Breast epithelium (tissue), 4 donors: ENCODE measurements around the gene FXYD2. TPM values are rescaled to one million over a fixed set of nuclear protein-coding genes. Genes with fewer than 3 reads are reported as not detected.
"Not testable (repeated sequence)": the region's sequence is repeated elsewhere in the genome, so short reads cannot be mapped to it uniquely, and the experiment has no call there.

Experiments used
- DNase-seq, 2 donors: peaks; one replicate each; pipeline ENCODE4 v3.0.0-alpha.2; 2019; ENCODE audit warnings: low spot score in 2 of 2
- H3K27ac ChIP-seq, 2 donors: fragments of 200-600 bp; sonication (generic) in 1 of 2; one replicate each; pipeline ENCODE4 v1.5.1; 2016 to 2019; ENCODE audit warnings: mild to moderate bottlenecking in 1 of 2
- H3K27me3 ChIP-seq, 2 donors: fragments of 200-600 bp; sonication (generic) in 1 of 2; one replicate each; pipeline versions ENCODE4 v1.5.1 to v1.6.0; 2017 to 2019; ENCODE audit warnings: control low read depth in 1 of 2, mild to moderate bottlenecking in 1 of 2
- H3K36me3 ChIP-seq: fragments of 200-600 bp; one replicate; pipeline ENCODE4 v1.5.1; 2019
- H3K4me1 ChIP-seq, 2 donors: fragments of 200-600 bp; sonication (generic); one replicate each; pipeline ENCODE4 v1.5.1; 2016 to 2019; ENCODE audit warnings: control low read depth in 1 of 2
- H3K4me3 ChIP-seq, 3 donors: fragments of 200-600 bp; sonication (generic); 1 replicate in 2 of 3; 2 replicates in 1 of 3; pipeline ENCODE4 v1.5.1; 2016 to 2019; ENCODE audit warnings: mild to moderate bottlenecking in 3 of 3, moderate library complexity in 2 of 3
- H3K9me3 ChIP-seq, 2 donors: fragments of 200-600 bp; sonication (generic) in 1 of 2; one replicate each; pipeline ENCODE4 v1.5.1; 2016 to 2019; ENCODE audit warnings: control low read depth in 1 of 2
- POLR2A ChIP-seq: fragments of 450-650 bp; IDR thresholded peaks from one replicate; pipeline ENCODE4 v1.6.1; 2016; ENCODE audit warnings: antibody characterized with exemption, mild to moderate bottlenecking, moderate library complexity
- POLR2AphosphoS5 ChIP-seq, 3 donors: sonication (generic); formaldehyde crosslinking; IDR thresholded peaks; one replicate each; pipeline ENCODE4 v1.6.1; 2017; ENCODE audit warnings: antibody characterized with exemption in 3 of 3
- intact Hi-C: fragments of 100-400 bp; cut with DNase I; formaldehyde crosslinking; loops from one replicate; pipeline ENCODE4 v1.15.1; 2023; ENCODE audit warnings: low total_unique reads
- total RNA-seq, 3 donors: library from RNA; depleted of rRNA; stranded (reverse); fragments of >200 nt; gene quantifications; one replicate each; pipeline ENCODE4 v1.1.0, GENCODE V29; 2016
- TF ChIP-seq, protein P1 (sequence below), 3 donors: fragments of 450-650 bp; IDR thresholded peaks; one replicate each; pipeline ENCODE4 v1.5.1; 2016 to 2017; ENCODE audit warnings: antibody characterized with exemption in 3 of 3, mild to moderate bottlenecking in 3 of 3, moderate library complexity in 3 of 3

FXYD2 gene
- total RNA-seq, 3 donors from 2014 or later = 0.66 to 2.0 (median 1.3) TPM

- Histone ChIP-seq H3K36me3 (no peaks in the 10 kb centered on the region), H3K27ac (peak overlapping the region; percentile 7 to 25), H3K4me1 (peaks cover 0 to 4% of the 10 kb centered on the region in 2 donors), H3K9me3 (no peaks in the 10 kb centered on the region), H3K4me3 (no peak overlapping the region), H3K27me3 (no peaks in the 10 kb centered on the region)
- DNase-seq = no peak
- intact Hi-C loops = no loop called here
- TF ChIP-seq, protein P1, sequence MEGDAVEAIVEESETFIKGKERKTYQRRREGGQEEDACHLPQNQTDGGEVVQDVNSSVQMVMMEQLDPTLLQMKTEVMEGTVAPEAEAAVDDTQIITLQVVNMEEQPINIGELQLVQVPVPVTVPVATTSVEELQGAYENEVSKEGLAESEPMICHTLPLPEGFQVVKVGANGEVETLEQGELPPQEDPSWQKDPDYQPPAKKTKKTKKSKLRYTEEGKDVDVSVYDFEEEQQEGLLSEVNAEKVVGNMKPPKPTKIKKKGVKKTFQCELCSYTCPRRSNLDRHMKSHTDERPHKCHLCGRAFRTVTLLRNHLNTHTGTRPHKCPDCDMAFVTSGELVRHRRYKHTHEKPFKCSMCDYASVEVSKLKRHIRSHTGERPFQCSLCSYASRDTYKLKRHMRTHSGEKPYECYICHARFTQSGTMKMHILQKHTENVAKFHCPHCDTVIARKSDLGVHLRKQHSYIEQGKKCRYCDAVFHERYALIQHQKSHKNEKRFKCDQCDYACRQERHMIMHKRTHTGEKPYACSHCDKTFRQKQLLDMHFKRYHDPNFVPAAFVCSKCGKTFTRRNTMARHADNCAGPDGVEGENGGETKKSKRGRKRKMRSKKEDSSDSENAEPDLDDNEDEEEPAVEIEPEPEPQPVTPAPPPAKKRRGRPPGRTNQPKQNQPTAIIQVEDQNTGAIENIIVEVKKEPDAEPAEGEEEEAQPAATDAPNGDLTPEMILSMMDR (IDR thresholded peaks at IDR 0.05) = no peak
- TF ChIP-seq POLR2AphosphoS5 (IDR thresholded peaks at IDR 0.05) = no peak
- TF ChIP-seq POLR2A = no peak
These were observed 43.5 kb upstream of the FXYD2 start for GRCh38 chr11:117868088-117868487.

DNA sequence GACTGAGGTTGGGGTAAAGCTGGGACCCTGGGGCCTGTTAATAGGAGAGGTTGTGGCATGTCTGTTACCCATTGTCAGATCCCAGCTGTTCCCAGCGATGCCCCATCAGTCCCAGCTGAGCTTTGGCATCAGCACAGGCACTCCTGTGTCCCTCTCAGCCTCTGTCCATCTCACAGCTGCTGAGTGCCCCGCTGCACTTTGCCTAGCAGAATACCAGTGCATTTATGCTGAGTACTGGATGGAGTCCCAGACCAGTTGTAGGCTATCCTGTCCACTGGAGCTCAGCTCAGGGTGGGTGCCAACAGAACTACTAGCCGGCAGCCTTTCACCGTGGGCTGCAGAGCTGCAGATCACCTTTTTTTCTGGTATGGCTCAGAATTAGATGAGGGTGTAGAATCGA lies 42.0 kb upstream of the FXYD2 start:
- H3K27ac ChIP-seq = peak overlapping the region in 1 of 2 donors; percentile 1
- TF ChIP-seq POLR2A (no peak), POLR2AphosphoS5 (IDR thresholded peaks at IDR 0.05) (no peak)
- TF ChIP-seq, protein P1 (IDR thresholded peaks at IDR 0.05) = no peak
- no peaks in the 10 kb centered on the region for H3K36me3 ChIP-seq
- H3K4me3 ChIP-seq = no peak overlapping the region
- DNase-seq = no peak
- intact Hi-C loops = no loop called here
- H3K4me1 ChIP-seq = peaks cover 0 to 4% of the 10 kb centered on the region in 2 donors
- H3K9me3 ChIP-seq = no peaks in the 10 kb centered on the region
- H3K27me3 ChIP-seq = no peaks in the 10 kb centered on the region

DNA sequence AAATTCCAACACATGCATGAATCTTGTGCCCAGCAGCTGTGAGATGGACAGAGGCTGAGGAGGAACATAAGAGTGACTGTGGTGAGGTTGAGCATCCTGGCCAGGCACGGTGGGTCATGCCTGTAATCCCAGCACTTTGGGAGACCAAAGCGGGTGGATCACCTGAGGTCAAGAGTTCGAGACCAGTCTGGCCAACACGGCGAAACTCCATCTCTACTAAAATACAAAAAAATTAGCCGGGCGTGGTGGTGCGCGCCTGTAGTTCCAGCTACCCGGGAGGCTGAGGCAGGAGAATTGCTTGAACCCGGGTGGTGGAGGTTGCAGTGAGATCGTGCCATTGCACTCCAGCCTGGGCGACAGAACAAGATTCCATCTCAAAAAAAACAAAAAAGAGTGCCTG lies 41.0 kb upstream of the FXYD2 start:
- H3K4me3 ChIP-seq, H3K4me1 ChIP-seq, DNase-seq, H3K9me3 ChIP-seq, intact Hi-C loops, H3K27me3 ChIP-seq, H3K27ac ChIP-seq, H3K36me3 ChIP-seq: not testable (repeated sequence)

DNA sequence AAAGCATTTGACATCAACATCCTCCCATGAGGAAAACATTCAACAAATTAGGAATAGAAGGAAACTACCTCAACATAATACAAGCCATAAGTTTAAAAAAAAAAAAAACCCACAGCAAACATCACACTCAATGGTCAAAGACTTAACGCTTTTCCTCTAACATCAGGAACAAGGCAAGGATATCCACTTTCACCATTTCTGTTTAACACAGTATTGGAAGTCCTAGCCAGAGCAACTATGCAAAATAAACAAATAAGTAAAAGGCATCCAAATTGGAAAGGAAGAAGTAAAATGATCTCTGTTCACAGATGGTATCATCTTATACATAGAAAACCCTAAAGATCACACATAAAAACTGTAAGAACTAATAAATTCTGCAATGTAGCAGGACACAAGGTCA lies 38.8 kb upstream of the FXYD2 start:
- Histone ChIP-seq H3K27me3 (no peaks in the 10 kb centered on the region), H3K9me3 (no peaks in the 10 kb centered on the region), H3K4me3 (no peak overlapping the region), H3K4me1 (no peaks in the 10 kb centered on the region), H3K27ac (no peak overlapping the region), H3K36me3 (no peaks in the 10 kb centered on the region)
- TF ChIP-seq POLR2A (no peak), POLR2AphosphoS5 (IDR thresholded peaks at IDR 0.05) (no peak)
- no peak for DNase-seq
- intact Hi-C loops = no loop called here

GRCh38 chr11:117862753-117863152 lies 38.2 kb upstream of the FXYD2 start:
- H3K4me3 ChIP-seq = no peak overlapping the region
- DNase-seq = no peak
- TF ChIP-seq, protein P1 (IDR thresholded peaks at IDR 0.05) = no peak
- TF ChIP-seq POLR2A (no peak), POLR2AphosphoS5 (IDR thresholded peaks at IDR 0.05) (no peak)
- H3K27me3 ChIP-seq = no peaks in the 10 kb centered on the region
- peak overlapping the region in 1 of 2 donors; percentile 69 for H3K27ac ChIP-seq
- intact Hi-C loops = no loop called here
- H3K9me3 ChIP-seq = no peaks in the 10 kb centered on the region
- H3K36me3 ChIP-seq = no peaks in the 10 kb centered on the region
- H3K4me1 ChIP-seq = no peaks in the 10 kb centered on the region

DNA sequence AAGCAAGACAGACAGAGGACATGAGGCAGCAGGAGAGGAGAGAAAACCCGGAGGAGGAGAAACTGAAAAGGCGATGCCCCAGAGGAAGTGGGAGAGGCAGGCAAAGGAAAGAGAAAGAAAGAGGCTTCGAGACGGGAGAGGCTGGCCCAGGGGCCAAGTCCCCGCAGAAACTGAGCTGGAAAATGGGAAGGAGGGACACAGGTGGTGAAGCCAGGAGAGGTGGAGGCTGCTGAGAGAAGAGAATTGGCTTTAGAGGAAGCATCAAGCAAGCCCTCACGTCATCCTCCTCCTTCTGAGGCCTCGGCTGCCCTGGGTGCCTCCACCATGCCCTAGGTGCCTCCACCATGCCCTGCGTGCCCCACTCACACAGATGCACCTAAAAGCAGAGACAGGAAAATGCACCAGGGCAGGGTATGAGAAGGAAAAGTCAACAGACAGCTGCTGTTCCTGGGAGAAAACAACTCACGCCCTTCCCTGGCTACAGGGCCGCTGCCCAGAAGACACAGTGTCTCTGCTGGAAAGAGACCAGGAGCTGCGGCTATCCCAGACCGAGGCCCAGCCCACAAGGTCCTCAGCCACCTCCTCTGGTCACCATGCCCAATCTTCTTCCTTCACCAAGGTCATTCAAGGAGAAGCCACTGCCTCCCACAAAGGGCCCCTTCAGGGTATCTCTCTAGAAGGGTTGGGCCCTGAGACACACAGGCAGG lies 37.6 kb upstream of the FXYD2 start:
- Histone ChIP-seq H3K4me3 (no peak overlapping the region), H3K9me3 (no peaks in the 10 kb centered on the region), H3K27ac (peak overlapping the region in 1 of 2 donors; percentile 69), H3K27me3 (no peaks in the 10 kb centered on the region), H3K4me1 (no peaks in the 10 kb centered on the region), H3K36me3 (no peaks in the 10 kb centered on the region)
- no peak for DNase-seq
- TF ChIP-seq, protein P1 (IDR thresholded peaks at IDR 0.05) = no peak
- TF ChIP-seq POLR2A (no peak), POLR2AphosphoS5 (IDR thresholded peaks at IDR 0.05) (no peak)
- intact Hi-C loops = no loop called here
